GM12891 (cell line): Measurements from ENCODE around the gene SMIM9.

Experiments used
- POLR2A ChIP-seq: IDR thresholded peaks from 2 replicates; pipeline ENCODE4 v1.6.1; 2011; ENCODE audit warnings: low read depth, low read length, control low read depth
- POLR2AphosphoS5 ChIP-seq: IDR thresholded peaks from 2 replicates; pipeline ENCODE4 v1.6.1; 2011; ENCODE audit warnings: low read depth, low read length, control low read depth
- SPI1 ChIP-seq: IDR thresholded peaks from 2 replicates; pipeline ENCODE4 v1.6.1; 2011; ENCODE audit warnings: low read depth, low read length, control low read depth
- TAF1 ChIP-seq: IDR thresholded peaks from 2 replicates; pipeline ENCODE4 v1.6.1; 2011; ENCODE audit warnings: low read depth, low read length, control low read depth

DNA sequence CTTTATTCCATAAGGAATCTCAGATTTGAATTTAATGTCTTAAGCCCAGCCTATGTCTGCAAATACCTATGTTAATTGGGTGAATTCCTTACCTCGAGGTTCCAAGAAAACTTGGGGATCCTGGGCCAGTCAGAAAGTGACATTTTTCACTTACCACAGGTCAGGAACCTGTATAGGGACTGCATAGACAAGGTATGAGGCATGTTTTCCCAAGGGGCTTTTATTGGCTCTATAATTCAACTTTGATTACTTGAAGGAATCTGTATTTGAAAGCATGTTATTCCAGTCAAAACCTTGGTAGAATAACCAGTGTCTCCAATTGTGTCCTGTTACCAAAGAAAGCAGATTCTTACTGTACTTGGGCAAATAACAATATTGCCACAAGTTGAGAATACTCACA, 20.7 kb downstream of the SMIM9 start:
- TF ChIP-seq POLR2AphosphoS5, result no peak
- TF ChIP-seq TAF1, result no peak
- TF ChIP-seq POLR2A, result no peak
- no peak for TF ChIP-seq SPI1
